Measurements from ENCODE around the gene MB.
"Not testable (repeated sequence)": the region's sequence is repeated elsewhere in the genome, so short reads cannot be mapped to it uniquely, and the experiment has no call there.

MB gene

GRCh38 chr22:35617137-35617755 is at the start of gene MB:
MB (minus strand) TSS chr22:35617329; CDS start chr22:35617257, 72 bp downstream.
- DNase-seq: no peak

GRCh38 chr22:35666699-35667098 is 49.6 kb upstream of the MB start:
- not testable (repeated sequence) for DNase-seq

DNA sequence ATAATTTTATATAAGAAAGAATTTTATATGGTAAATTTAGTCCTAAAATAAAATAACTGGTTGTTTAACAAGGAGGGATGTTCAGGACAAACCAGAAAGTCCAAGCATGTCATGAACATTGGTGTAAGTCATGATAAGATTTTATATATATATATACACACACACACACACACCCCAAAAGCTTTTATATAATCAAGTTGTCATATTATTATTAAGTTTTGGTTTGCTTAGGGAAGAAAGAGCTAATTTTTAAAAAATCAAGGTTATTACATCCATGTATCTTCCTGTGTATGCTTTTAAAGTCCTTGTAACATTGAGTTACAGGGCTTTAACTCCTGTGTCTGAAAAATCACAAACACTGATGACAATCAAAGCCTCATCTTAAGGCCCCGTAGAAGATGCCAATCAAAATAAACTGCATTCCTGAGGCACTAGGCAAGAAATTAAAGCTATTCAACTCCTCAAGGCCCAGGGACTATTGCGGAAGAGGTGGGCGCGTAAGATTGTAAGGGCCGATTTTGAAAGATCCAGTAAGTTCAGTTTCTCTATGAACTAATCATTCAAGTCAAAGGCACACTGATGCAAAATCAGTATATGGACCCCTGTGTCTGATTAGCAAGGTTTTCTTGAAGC is 47.9 kb upstream of the MB start:
- no peak for DNase-seq

DNA sequence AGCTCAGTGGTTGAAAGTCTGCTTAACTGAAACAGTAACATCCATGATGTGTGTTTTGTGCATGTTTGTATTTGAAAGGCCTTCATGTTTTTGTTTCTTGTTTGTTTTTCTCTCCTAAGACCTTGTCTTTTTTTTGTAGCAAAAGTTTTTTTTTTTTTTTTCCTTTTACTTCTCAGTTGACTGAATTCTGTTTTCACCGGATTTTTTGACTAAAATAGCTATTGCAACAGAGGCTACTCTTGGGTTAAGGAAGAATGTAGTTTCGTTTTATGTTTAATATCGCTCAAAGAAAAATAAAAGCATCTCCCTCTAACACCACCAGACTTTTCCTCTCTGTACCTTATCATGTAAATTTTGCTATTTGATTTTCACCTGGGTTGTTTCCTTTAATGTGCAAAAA is 46.2 kb upstream of the MB start:
- no peak for DNase-seq

- no peak for DNase-seq
Observed at GRCh38 chr22:35662914-35663313, 45.8 kb upstream of the MB start.

DNA sequence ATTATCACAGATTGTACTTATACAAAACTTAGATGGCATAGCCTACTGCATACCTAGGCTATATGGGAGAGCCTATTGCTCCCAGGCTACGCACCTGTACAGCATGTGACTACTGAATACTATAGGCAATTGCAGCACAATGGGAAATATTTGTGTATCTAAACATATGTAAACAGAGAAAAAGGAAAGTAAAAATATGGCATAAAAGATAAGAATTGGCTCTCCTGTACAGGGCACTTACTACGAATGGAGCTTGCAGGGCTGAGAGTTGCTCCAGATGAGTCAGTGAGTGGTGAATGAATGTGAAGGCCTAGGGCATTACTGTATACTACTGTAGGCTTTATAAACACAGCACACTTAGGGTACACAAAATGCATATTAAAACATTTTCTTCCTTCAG is 44.3 kb upstream of the MB start:
- DNase-seq: no peak

GRCh38 chr22:35660291-35661127 is 43.4 kb upstream of the MB start:
- DNase-seq: peak; percentile 45

GRCh38 chr22:35657571-35658312 is 40.6 kb upstream of the MB start:
- no peak for DNase-seq

- DNase-seq: no peak
Observed at GRCh38 chr22:35656284-35656752, 39.2 kb upstream of the MB start.

DNA sequence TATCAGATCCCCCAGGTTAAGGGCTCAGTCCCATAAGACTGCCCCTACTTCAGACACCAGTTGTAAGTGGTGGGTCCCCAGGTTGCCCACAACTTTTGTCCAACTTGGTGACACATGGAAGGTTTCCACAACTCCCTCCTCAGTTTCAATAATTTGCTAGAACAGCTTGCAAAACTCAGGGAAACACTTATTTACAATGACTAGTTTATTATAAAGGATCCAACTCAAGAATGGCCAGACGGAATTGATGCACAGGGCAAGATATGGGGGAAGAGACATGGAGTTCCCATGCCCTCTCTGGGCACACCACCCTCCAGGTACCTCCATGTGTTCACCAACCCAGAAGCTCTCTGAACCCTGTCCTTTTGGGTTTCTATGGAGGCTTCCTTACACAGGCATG is 36.7 kb upstream of the MB start:
- no peak for DNase-seq

GRCh38 chr22:35651085-35651484 is 34.0 kb upstream of the MB start:
- DNase-seq: no peak

- no peak for DNase-seq
Observed at GRCh38 chr22:35649636-35650250, 32.6 kb upstream of the MB start.

DNA sequence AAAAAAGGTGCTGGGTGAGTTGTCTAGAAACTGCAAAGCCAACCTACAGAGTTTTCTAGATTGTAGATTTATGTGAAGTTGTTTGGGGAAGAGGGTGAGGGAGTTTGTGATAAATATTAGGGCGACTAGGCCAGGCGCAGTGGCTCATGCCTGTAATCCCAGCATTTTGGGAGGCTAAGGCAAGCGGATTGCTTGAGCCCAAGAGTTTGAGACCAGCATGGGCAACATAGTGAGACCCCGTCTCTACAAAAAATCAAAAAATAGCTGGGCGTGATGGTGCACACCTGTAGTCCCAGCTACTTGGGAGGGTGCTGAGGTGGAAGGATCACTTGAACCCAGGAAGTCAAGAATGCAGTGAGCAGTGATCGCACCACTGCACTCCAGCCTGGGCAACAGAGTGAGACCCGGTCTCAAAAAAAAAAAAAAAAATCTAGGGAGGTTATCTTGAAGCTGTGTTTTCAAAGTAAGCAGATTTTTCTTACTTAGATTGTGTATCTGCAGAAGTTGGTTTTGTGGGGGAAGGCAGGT is 32.0 kb upstream of the MB start:
- DNase-seq: no peak

GRCh38 chr22:35648066-35649025 is 31.2 kb upstream of the MB start, which contains the start of gene APOL6:
APOL6 (plus strand) TSS chr22:35648446; CDS start chr22:35656426, 7,980 bp downstream.
- no peak for DNase-seq

GRCh38 chr22:35645646-35646045 is 28.5 kb upstream of the MB start:
- no peak for DNase-seq

DNA sequence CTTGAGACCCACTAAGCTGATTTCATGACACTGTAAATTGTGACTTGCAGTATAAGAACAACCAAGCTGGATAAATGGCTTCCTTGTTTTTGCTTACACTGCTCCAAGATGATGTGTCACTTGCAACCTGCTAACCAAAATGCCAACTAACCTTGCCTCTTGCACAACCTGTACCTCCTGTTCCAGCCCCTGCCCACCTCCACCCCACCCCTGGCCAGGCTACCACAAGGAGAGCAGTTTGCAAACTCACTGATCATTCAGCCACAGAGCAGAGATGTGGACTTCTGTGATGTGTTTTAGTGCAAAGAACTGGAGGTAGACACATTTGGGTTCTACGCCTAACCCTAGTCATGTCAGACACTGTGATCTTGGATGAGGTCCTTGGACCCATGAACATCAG is 26.9 kb upstream of the MB start:
- DNase-seq: no peak

- DNase-seq: no peak
Observed at GRCh38 chr22:35642305-35642741, 25.2 kb upstream of the MB start.

DNA sequence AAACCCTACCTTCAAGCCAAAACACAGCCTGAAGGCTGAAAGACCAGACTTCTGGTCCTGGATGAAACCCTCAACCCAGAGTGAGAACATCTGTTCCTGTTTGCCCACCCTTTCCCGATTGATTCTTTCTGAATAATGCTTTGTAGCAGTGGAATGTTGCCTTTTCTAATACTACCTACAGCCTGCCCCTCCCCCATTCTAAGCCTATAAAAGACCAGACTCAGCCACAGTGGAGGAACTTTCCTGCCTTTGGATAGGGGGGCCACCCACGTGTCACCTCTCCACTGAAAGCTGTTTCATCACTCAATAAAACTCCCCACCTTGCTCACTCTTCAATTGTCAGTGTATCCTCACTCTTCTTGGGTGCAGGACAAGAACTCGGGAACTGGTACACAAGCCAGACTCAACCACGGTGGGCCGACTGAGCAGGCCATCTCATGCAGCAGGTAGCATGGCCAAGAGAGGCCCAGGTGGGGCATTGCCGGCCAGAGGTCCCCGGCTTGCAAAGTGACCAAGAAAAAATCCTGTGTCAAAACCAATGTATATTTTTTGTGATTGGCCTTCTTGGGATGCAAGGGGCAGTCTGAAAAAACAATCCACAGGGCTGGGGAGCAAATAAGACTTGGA is 24.5 kb upstream of the MB start:
- no peak for DNase-seq

DNA sequence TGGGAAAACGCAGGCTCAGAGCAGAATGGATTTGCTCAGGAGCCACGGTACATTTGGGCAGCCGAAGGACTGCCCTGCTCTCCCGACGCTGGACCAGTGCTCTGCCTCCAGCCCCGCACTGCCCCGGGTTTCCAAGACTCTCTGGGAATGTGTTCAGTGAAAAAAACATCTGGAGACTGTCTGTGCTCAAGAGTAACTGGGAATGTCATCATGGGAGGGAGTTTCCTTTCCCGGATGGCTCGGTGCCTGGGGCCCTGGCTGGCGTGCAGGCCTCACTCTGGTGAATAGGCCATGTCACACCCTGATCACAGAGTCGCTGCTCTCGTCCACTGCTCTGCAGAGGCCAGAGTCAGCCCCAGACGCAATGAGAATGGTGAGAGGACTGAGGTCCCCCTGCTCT is 21.3 kb upstream of the MB start:
- DNase-seq: no peak

DNA sequence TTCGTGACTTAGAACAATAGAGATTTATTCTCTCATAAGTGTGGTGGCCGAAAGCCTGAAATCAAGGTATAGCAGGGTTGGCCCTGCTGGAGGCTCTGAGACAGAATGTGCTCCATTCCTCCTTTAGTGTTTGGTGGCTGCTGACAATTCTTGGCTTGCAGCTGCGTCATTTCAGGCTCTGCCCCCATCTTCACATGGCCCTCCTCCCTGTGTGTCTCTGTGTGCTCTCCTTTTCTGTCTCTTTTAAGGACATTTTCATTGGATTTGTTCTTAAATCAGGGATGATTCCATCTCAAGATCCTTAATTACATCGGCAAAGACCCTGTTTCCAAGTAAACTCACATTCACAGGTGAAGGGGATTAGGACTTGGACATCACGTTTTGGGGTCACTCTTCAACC is 20.9 kb upstream of the MB start:
- no peak for DNase-seq

DNA sequence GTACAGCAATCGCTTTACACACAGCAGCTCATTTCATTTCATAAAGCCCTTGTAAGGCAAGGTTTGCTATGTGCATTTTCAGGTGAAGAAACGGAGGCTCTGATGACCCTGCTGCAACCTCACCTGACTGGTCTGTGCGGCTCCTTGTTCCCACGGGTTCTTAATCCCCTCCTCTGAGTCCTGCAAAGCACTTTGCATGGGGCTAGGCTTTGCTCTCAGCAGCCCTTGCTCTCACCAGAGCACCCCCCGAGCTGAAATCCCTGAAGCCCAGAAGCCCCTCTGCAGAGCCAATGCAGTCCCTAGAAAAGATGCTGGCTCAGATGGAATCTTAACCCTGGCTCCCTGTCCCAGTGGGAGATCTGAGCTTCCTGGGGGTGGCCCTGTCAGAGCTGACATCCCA is 20.1 kb upstream of the MB start:
- DNase-seq: no peak
